ENCODE results near the gene MT1B.

- TF ChIP-seq CTCF (IDR thresholded peaks at IDR 0.05) (no peak), POLR2A (IDR thresholded peaks at IDR 0.05) (no peak), EP300 (IDR thresholded peaks at IDR 0.05) (no peak)
These were observed 18.2 kb upstream of the MT1B start for GRCh38 chr16:56633535-56633934.
